GM23338 (cell line): ENCODE measurements around the gene UBASH3A. TPM values are rescaled to one million over a fixed set of nuclear protein-coding genes. Genes with fewer than 3 reads are reported as not detected.

Experiments
- EZH2 ChIP-seq: fragments of 200-600 bp; sonication (generic); IDR thresholded peaks from one replicate; pipeline ENCODE4 v1.8.0; 2017; ENCODE audit warnings: antibody characterized with exemption, mild to moderate bottlenecking, low read depth; ENCODE audit not compliant: unreplicated experiment
- EZH2phosphoT487 ChIP-seq: fragments of 200-600 bp; sonication (generic); IDR thresholded peaks from one replicate; pipeline ENCODE4 v1.8.1; 2018; ENCODE audit warnings: antibody characterized with exemption; ENCODE audit not compliant: unreplicated experiment
- JUNB ChIP-seq: IDR thresholded peaks from one replicate; pipeline ENCODE4 v1.6.1; 2016; ENCODE audit warnings: antibody characterized with exemption; ENCODE audit not compliant: unreplicated experiment
- POLR2AphosphoS5 ChIP-seq: IDR thresholded peaks from 2 replicates; pipeline ENCODE4 v1.6.1; 2016; ENCODE audit warnings: antibody characterized with exemption, low read depth
- STAT1 ChIP-seq: IDR thresholded peaks from one replicate; pipeline ENCODE4 v1.6.1; 2016; ENCODE audit warnings: antibody characterized with exemption; ENCODE audit not compliant: unreplicated experiment
- polyA plus RNA-seq: library from polyadenylated mRNA; unstranded; fragments of >200 nt; fragmentation: Nextera tagmentation; extraction: Ambion mirVana; gene quantifications from 2 replicates; pipeline ENCODE4 v1.2.1, GENCODE V29; 2016
- small RNA-seq: library from RNA; depleted of rRNA; stranded (forward); fragments of <200 nt; gene quantifications from one replicate; pipeline ENCODE3, GENCODE V24; 2014; ENCODE audit warnings: low replicate concordance
- total RNA-seq: library from RNA; depleted of rRNA; stranded (reverse); fragments of >200 nt; shearing (Covaris generic); gene quantifications from 2 replicates; pipeline ENCODE4 v1.2.3, GENCODE V29; 2014; rRNA removed
- TF ChIP-seq, protein P1 (sequence below), 2 experiments: fragments of 200-600 bp in 1 of 2; sonication (generic) in 1 of 2; conservative IDR thresholded peaks; 2 replicates each; pipeline versions ENCODE4 v1.5.1 to v1.6.1; 2016 to 2017; ENCODE audit warnings: antibody characterized with exemption in 2 of 2, low read depth in 2 of 2, mild to moderate bottlenecking in 2 of 2, moderate library complexity in 1 of 2

UBASH3A gene
- total and polyA plus RNA-seq, 2 experiments from 2014 or later: not detected

DNA sequence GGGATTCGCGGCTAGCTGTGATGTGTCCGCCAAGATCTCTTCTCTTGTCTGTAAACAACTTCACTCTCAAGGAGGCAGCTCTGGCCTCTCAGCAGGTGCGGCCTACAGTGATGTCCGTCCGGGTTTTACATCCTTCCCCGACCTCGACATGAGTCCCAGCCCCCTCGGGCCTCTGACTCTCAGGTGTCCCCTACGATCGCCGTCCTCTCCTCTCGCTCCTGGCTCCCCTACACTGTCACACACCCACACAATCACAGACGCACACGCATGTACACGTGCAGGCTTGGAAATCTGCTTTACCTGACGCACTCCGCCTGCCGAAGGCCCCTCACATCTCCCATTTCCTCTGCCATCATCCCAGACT is 93.1 kb downstream of the UBASH3A start (continued):
- TF ChIP-seq, protein P1, sequence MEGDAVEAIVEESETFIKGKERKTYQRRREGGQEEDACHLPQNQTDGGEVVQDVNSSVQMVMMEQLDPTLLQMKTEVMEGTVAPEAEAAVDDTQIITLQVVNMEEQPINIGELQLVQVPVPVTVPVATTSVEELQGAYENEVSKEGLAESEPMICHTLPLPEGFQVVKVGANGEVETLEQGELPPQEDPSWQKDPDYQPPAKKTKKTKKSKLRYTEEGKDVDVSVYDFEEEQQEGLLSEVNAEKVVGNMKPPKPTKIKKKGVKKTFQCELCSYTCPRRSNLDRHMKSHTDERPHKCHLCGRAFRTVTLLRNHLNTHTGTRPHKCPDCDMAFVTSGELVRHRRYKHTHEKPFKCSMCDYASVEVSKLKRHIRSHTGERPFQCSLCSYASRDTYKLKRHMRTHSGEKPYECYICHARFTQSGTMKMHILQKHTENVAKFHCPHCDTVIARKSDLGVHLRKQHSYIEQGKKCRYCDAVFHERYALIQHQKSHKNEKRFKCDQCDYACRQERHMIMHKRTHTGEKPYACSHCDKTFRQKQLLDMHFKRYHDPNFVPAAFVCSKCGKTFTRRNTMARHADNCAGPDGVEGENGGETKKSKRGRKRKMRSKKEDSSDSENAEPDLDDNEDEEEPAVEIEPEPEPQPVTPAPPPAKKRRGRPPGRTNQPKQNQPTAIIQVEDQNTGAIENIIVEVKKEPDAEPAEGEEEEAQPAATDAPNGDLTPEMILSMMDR (conservative IDR thresholded peaks at IDR 0.05; ENCODE audit: low read depth in 2 of 2): no peak
- TF ChIP-seq EZH2phosphoT487: no peak
- TF ChIP-seq EZH2: no peak
- TF ChIP-seq POLR2AphosphoS5: no peak; the same call in 1 of the 2 replicates
- TF ChIP-seq STAT1: no peak
- no peak for TF ChIP-seq JUNB

Small RNA genes within 50 kb of the gene (small RNA-seq; reads per million reads assigned to genes)
- not detected for gene RNU6-1149P

Other genes with a start within 250 kb of the UBASH3A start
- gene ABCG1, start 184.8 kb upstream of the UBASH3A start, total RNA-seq: 4.4 and 7.3 TPM in 2 replicates
- gene ABCG1, start 184.8 kb upstream of the UBASH3A start, polyA plus RNA-seq: 1.3 and 1.7 TPM in 2 replicates
- 1.2 TPM in 1 of 2 replicates, not detected in the other for gene TFF3, start 88.5 kb upstream of the UBASH3A start, total RNA-seq
- 3.1 and 3.3 TPM in 2 replicates for gene TFF3, start 88.5 kb upstream of the UBASH3A start, polyA plus RNA-seq
- not detected in 2 replicates for gene TFF2, start 52.9 kb upstream of the UBASH3A start, total RNA-seq
- not detected in 2 replicates for gene TFF2, start 52.9 kb upstream of the UBASH3A start, polyA plus RNA-seq
- not detected in 2 replicates for gene TFF1, start 37.4 kb upstream of the UBASH3A start, total RNA-seq
- not detected in 2 replicates for gene TFF1, start 37.4 kb upstream of the UBASH3A start, polyA plus RNA-seq
- 0.17 TPM in 1 of 2 replicates, not detected in the other for gene TMPRSS3, start 7.8 kb upstream of the UBASH3A start, total RNA-seq
- gene TMPRSS3, start 7.8 kb upstream of the UBASH3A start, polyA plus RNA-seq: not detected in 2 replicates
- gene RSPH1, start 92.3 kb downstream of the UBASH3A start, total RNA-seq: 0.12 TPM in 1 of 2 replicates, not detected in the other
- gene RSPH1, start 92.3 kb downstream of the UBASH3A start, polyA plus RNA-seq: 0.23 and 1.4 TPM in 2 replicates
- 25.2 and 30.3 TPM in 2 replicates for gene SLC37A1, start 110.0 kb downstream of the UBASH3A start, total RNA-seq
- 11.0 and 14.0 TPM in 2 replicates for gene SLC37A1, start 110.0 kb downstream of the UBASH3A start, polyA plus RNA-seq
- gene PDE9A, start 249.7 kb downstream of the UBASH3A start, total RNA-seq: 26.5 and 33.3 TPM in 2 replicates
- 27.2 and 31.1 TPM in 2 replicates for gene PDE9A, start 249.7 kb downstream of the UBASH3A start, polyA plus RNA-seq